Tibial nerve (tissue), 4 donors: Measurements from ENCODE around the gene TSHZ1. TPM values are rescaled to one million over a fixed set of nuclear protein-coding genes. Genes with fewer than 3 reads are reported as not detected.

Experiments used
- DNase-seq, 2 donors: peaks; one replicate each; pipeline ENCODE4 v3.0.0-alpha.2; 2019; ENCODE audit warnings: low spot score in 2 of 2
- H3K27ac ChIP-seq, 4 donors: fragments of 200-600 bp; sonication (generic) in 3 of 4; one replicate each; pipeline ENCODE4 v1.5.1; 2017 to 2019; ENCODE audit warnings: mild to moderate bottlenecking in 1 of 4
- H3K27me3 ChIP-seq, 2 donors: fragments of 200-600 bp; sonication (generic) in 1 of 2; one replicate each; pipeline versions ENCODE4 v1.5.1 to v1.6.0; 2017 to 2019
- H3K36me3 ChIP-seq, 3 donors: fragments of 200-600 bp; sonication (generic); one replicate each; pipeline ENCODE4 v1.5.1; 2018 to 2019
- H3K4me1 ChIP-seq, 4 donors: fragments of 200-600 bp; sonication (generic) in 3 of 4; one replicate each; pipeline ENCODE4 v1.5.1; 2017 to 2019
- H3K4me3 ChIP-seq, 4 donors: fragments of 200-600 bp; sonication (generic) in 3 of 4; one replicate each; pipeline ENCODE4 v1.5.1; 2017 to 2019; ENCODE audit warnings: mild to moderate bottlenecking in 1 of 4, moderate library complexity in 1 of 4
- H3K9me3 ChIP-seq, 4 donors: fragments of 200-600 bp; sonication (generic) in 3 of 4; one replicate each; pipeline ENCODE4 v1.5.1; 2017 to 2019
- CTCF ChIP-seq, 5 experiments: fragments of 200-600 bp in 3 of 5; fragments of 450-650 bp in 2 of 5; sonication (generic) in 3 of 5; IDR thresholded peaks; one replicate each; pipeline ENCODE4 v1.5.1; 2016 to 2019; ENCODE audit warnings: antibody characterized with exemption in 5 of 5, mild to moderate bottlenecking in 3 of 5, moderate library complexity in 2 of 5
- EP300 ChIP-seq, 2 donors: sonication (generic); formaldehyde crosslinking; IDR thresholded peaks; one replicate each; pipeline ENCODE4 v1.6.1; 2017; ENCODE audit warnings: antibody characterized with exemption in 2 of 2, mild to moderate bottlenecking in 1 of 2
- POLR2A ChIP-seq, 2 donors: fragments of 450-650 bp; IDR thresholded peaks; one replicate each; pipeline ENCODE4 v1.6.1; 2017; ENCODE audit warnings: antibody characterized with exemption in 2 of 2, mild to moderate bottlenecking in 2 of 2, moderate library complexity in 2 of 2
- WGBS, 2 donors: methylation state at CpG; one replicate each; pipeline ENCODE4 v1.1.5; 2018; 5-methylcytosine and 5-hydroxymethylcytosine counted together
- total RNA-seq, 4 donors: library from RNA; depleted of rRNA; stranded (reverse); fragments of >200 nt; gene quantifications; one replicate each; pipeline ENCODE4 v1.1.0, GENCODE V29; 2016

TSHZ1 gene
- total RNA-seq, 4 donors from 2014 or later, result 15.6 to 23.7 (median 18.3) TPM

- Histone ChIP-seq H3K27ac (peak overlapping the region; percentile 7 to 60 (median 15)), H3K4me1 (peaks cover 0 to 95% (median 37%) of the 10 kb centered on the region in 4 donors), H3K4me3 (no peak overlapping the region)
Observed at GRCh38 chr18:75220551-75221355, 10.2 kb downstream of the TSHZ1 start.

GRCh38 chr18:75221397-75221796 is 10.8 kb downstream of the TSHZ1 start:
- Histone ChIP-seq H3K9me3 (no peaks in the 10 kb centered on the region), H3K27me3 (no peaks in the 10 kb centered on the region), H3K27ac (peak overlapping the region in 1 of 4 donors; percentile 60), H3K4me1 (peaks cover 0 to 95% (median 35%) of the 10 kb centered on the region in 4 donors), H3K4me3 (no peak overlapping the region), H3K36me3 (no peaks in the 10 kb centered on the region)
- TF ChIP-seq EP300 (IDR thresholded peaks at IDR 0.05), result no peak
- TF ChIP-seq POLR2A (IDR thresholded peaks at IDR 0.05), result no peak
- TF ChIP-seq CTCF (IDR thresholded peaks at IDR 0.05), result no peak
- 75% methylated on average over 1 of the region's 1 CpG for WGBS, 2 donors
- DNase-seq, result no peak

More at GRCh38 chr18:75220551-75221355, 10.2 kb downstream of the TSHZ1 start:
- DNase-seq, result no peak
- TF ChIP-seq EP300 (IDR thresholded peaks at IDR 0.05) (no peak), CTCF (IDR thresholded peaks at IDR 0.05) (no peak), POLR2A (IDR thresholded peaks at IDR 0.05) (no peak)
- Histone ChIP-seq H3K27me3 (no peaks in the 10 kb centered on the region), H3K36me3 (no peaks in the 10 kb centered on the region), H3K9me3 (no peaks in the 10 kb centered on the region)
- WGBS, 2 donors, result 56 to 65% methylated on average over 12 of the region's 12 CpGs

- TF ChIP-seq EP300 (IDR thresholded peaks at IDR 0.05) (no peak), POLR2A (IDR thresholded peaks at IDR 0.05) (no peak), CTCF (IDR thresholded peaks at IDR 0.05) (no peak)
- WGBS, 2 donors, result 81 to 82% methylated on average over 7 of the region's 7 CpGs
- H3K4me1 ChIP-seq, result peaks cover 0 to 95% (median 33%) of the 10 kb centered on the region in 4 donors
Observed at GRCh38 chr18:75221897-75222296, 11.3 kb downstream of the TSHZ1 start.

GRCh38 chr18:75222407-75222806 is 11.8 kb downstream of the TSHZ1 start:
- no peak for DNase-seq
- TF ChIP-seq POLR2A (IDR thresholded peaks at IDR 0.05) (no peak), CTCF (IDR thresholded peaks at IDR 0.05) (no peak), EP300 (IDR thresholded peaks at IDR 0.05) (no peak)
- Histone ChIP-seq H3K27me3 (no peaks in the 10 kb centered on the region), H3K4me1 (peaks cover 0 to 95% (median 34%) of the 10 kb centered on the region in 4 donors), H3K9me3 (no peaks in the 10 kb centered on the region), H3K27ac (peak overlapping the region in 2 of 4 donors; percentile 4 to 18), H3K4me3 (no peak overlapping the region), H3K36me3 (no peaks in the 10 kb centered on the region)
- 72 to 74% methylated on average over 10 of the region's 10 CpGs for WGBS, 2 donors

More at GRCh38 chr18:75221897-75222296, 11.3 kb downstream of the TSHZ1 start:
- DNase-seq, result no peak
- H3K4me3 ChIP-seq, result no peak overlapping the region
- H3K27ac ChIP-seq, result peak overlapping the region in 1 of 4 donors; percentile 18
- H3K36me3 ChIP-seq, result no peaks in the 10 kb centered on the region
- H3K27me3 ChIP-seq, result no peaks in the 10 kb centered on the region
- no peaks in the 10 kb centered on the region for H3K9me3 ChIP-seq

- no peak for DNase-seq
- no peak overlapping the region for H3K4me3 ChIP-seq
- no peaks in the 10 kb centered on the region for H3K36me3 ChIP-seq
- peak overlapping the region in 1 of 4 donors; percentile 50 for H3K27ac ChIP-seq
- H3K9me3 ChIP-seq, result no peaks in the 10 kb centered on the region
- WGBS, 2 donors, result 50 to 56% methylated on average over 9 of the region's 9 CpGs
- TF ChIP-seq POLR2A (IDR thresholded peaks at IDR 0.05) (no peak), CTCF (IDR thresholded peaks at IDR 0.05) (no peak), EP300 (IDR thresholded peaks at IDR 0.05) (no peak)
- peaks cover 0 to 92% (median 35%) of the 10 kb centered on the region in 4 donors for H3K4me1 ChIP-seq
- no peaks in the 10 kb centered on the region for H3K27me3 ChIP-seq
Observed at GRCh38 chr18:75223687-75224347, 13.2 kb downstream of the TSHZ1 start.
